Spleen (tissue), 11 donors: Measurements from ENCODE around the gene DLG1. TPM values are rescaled to one million over a fixed set of nuclear protein-coding genes. Genes with fewer than 3 reads are reported as not detected.

Source experiments
- DNase-seq: peaks from one replicate; pipeline ENCODE4 v3.0.0-alpha.2; 2020
- H3K27ac ChIP-seq, 8 donors: fragments of 200-600 bp; sonication (generic) in 7 of 8; 1 replicate in 4 of 8; 2 replicates in 4 of 8; pipeline versions ENCODE4 v1.5.0 to v1.8.0; 2016 to 2021; ENCODE audit warnings: inconsistent platforms in 4 of 8, mild to moderate bottlenecking in 4 of 8, moderate library complexity in 1 of 8
- H3K27me3 ChIP-seq, 7 donors: fragments of 200-600 bp; sonication (generic) in 6 of 7; replicated peaks in 1 of 7; 1 replicate in 4 of 7; 2 replicates in 3 of 7; pipeline versions ENCODE4 v1.5.0 to v1.8.0; 2016 to 2021; ENCODE audit warnings: inconsistent platforms in 3 of 7, mild to moderate bottlenecking in 1 of 7
- H3K36me3 ChIP-seq, 6 donors: fragments of 200-600 bp; sonication (generic) in 5 of 6; 1 replicate in 4 of 6; 2 replicates in 2 of 6; pipeline versions ENCODE4 v1.5.0 to v1.8.0; 2016 to 2021; ENCODE audit warnings: inconsistent platforms in 2 of 6
- H3K4me1 ChIP-seq, 6 donors: fragments of 200-600 bp; sonication (generic) in 5 of 6; 1 replicate in 3 of 6; 2 replicates in 3 of 6; pipeline versions ENCODE4 v1.5.0 to v1.8.0; 2016 to 2021; ENCODE audit warnings: inconsistent platforms in 3 of 6
- H3K4me3 ChIP-seq, 8 donors: fragments of 200-600 bp; sonication (generic) in 7 of 8; 1 replicate in 4 of 8; 2 replicates in 4 of 8; pipeline versions ENCODE4 v1.5.0 to v1.8.0; 2016 to 2021; ENCODE audit warnings: inconsistent platforms in 4 of 8, mild to moderate bottlenecking in 4 of 8, moderate library complexity in 2 of 8
- H3K9me3 ChIP-seq, 8 donors: fragments of 200-600 bp; sonication (generic) in 7 of 8; 1 replicate in 4 of 8; 2 replicates in 4 of 8; pipeline versions ENCODE4 v1.5.0 to v1.8.0; 2016 to 2021; ENCODE audit warnings: inconsistent platforms in 4 of 8
- POLR2A ChIP-seq, 3 donors: fragments of 450-650 bp; IDR thresholded peaks; one replicate each; pipeline ENCODE4 v1.5.1; 2017; ENCODE audit warnings: antibody characterized with exemption in 3 of 3, mild to moderate bottlenecking in 1 of 3
- POLR2AphosphoS5 ChIP-seq, 3 donors: sonication (generic); formaldehyde crosslinking; IDR thresholded peaks; one replicate each; pipeline ENCODE4 v1.5.1; 2017; ENCODE audit warnings: antibody characterized with exemption in 3 of 3
- WGBS, 5 donors: extraction: QIAGEN DNeasy Blood & Tissue Kit in 3 of 5; methylation state at CpG; one replicate each; pipeline versions ENCODE4 v1.1.5 to v1.1.7; 2013 to 2018; 5-methylcytosine and 5-hydroxymethylcytosine counted together
- intact Hi-C: fragments of 100-400 bp; cut with DNase I; formaldehyde crosslinking; loops from one replicate; pipeline ENCODE4 v1.15.0; 2023; ENCODE audit warnings: low total_unique reads
- polyA plus RNA-seq, 3 donors: library from polyadenylated mRNA; stranded (reverse); fragments of 200-250 nt; gene quantifications; one replicate each; pipeline ENCODE4 v1.2.1, GENCODE V29; 2013
- total RNA-seq, 7 donors: library from RNA; depleted of rRNA in 3 of 7; stranded (reverse); fragments of >200 nt in 3 of 7; fragmentation: NEBNext Ultra II Directional in 4 of 7; extraction: Animal tissue kit (Norgen Biotek cat#: 25700) in 4 of 7; gene quantifications; one replicate each; pipeline versions ENCODE4 v1.1.0 to v1.2.1, GENCODE V29; 2016 to 2021
- TF ChIP-seq, protein P1 (sequence below), 11 experiments: fragments of 200-600 bp in 7 of 11; fragments of 450-650 bp in 4 of 11; sonication (generic) in 4 of 11; IDR thresholded peaks in 8 of 11; conservative IDR thresholded peaks in 3 of 11; 1 replicate in 7 of 11; 2 replicates in 4 of 11; pipeline versions ENCODE4 v1.4.0 to v1.8.0; 2016 to 2021; ENCODE audit warnings: antibody characterized with exemption in 11 of 11, inconsistent platforms in 4 of 11, mild to moderate bottlenecking in 1 of 11
- donor health status: healthy with polysubstance abuse.
- donor health status: DM: no; HTN: no; CAD: no; lungs with moderate emphysema.
- donor health status: DM: no; HTN: no; CAD: no.
- donor health status: Bipolar disorder and iron deficiency.
- donor health status: healthy.
- donor health status: DM: no; HTN: no; CAD: no.
- donor health status: DM: yes; HTN: yes; CAD: no.

The DLG1 gene
- total and polyA plus RNA-seq, 10 donors = 11.0 to 92.3 (median 59.1) TPM

DNA sequence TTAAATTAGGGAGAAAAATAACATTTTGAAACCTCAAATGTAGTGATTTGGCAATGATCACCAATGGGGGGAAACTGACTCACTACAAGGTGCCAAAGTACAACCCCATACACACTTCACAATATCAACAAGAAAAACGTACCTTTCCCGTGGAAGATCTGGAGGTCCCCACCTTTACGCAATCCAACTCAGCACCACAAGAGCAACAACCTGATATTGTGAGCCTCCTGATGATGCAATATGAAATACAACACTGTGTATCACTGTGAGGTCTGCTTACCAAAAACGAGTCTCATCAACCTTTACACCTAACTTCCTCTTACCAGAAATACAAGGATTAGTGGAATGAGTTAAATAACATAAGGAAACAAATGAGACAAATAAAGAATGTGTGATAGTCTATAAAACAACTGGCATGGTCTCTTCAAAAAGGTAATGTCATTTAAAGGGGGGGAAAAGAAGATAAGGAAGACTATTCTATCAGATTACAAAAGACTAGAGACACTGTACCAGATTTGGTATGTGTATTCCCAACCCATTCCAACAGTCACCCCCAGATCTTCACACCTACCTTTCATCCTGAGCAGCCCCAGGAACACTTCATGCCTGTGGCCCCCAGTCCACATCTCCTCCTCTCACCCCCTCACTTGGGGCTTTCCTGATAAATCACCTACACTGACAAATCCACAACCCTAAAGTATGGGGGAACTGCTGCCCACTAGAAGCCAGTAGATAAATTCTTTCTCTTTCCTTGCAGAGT is 27.7 kb downstream of the DLG1 start:
- WGBS, 5 donors = 61 to 87% (median 75%) methylated on average over 4 of the region's 4 CpGs
- Histone ChIP-seq H3K36me3 (peaks cover 0 to 22% (median 0%) of the 10 kb centered on the region in 6 donors), H3K27ac (no peak overlapping the region), H3K4me1 (peaks cover 0 to 62% (median 4%) of the 10 kb centered on the region in 6 donors), H3K27me3 (no peaks in the 10 kb centered on the region), H3K9me3 (no peaks in the 10 kb centered on the region), H3K4me3 (no peak overlapping the region)
- TF ChIP-seq, protein P1, sequence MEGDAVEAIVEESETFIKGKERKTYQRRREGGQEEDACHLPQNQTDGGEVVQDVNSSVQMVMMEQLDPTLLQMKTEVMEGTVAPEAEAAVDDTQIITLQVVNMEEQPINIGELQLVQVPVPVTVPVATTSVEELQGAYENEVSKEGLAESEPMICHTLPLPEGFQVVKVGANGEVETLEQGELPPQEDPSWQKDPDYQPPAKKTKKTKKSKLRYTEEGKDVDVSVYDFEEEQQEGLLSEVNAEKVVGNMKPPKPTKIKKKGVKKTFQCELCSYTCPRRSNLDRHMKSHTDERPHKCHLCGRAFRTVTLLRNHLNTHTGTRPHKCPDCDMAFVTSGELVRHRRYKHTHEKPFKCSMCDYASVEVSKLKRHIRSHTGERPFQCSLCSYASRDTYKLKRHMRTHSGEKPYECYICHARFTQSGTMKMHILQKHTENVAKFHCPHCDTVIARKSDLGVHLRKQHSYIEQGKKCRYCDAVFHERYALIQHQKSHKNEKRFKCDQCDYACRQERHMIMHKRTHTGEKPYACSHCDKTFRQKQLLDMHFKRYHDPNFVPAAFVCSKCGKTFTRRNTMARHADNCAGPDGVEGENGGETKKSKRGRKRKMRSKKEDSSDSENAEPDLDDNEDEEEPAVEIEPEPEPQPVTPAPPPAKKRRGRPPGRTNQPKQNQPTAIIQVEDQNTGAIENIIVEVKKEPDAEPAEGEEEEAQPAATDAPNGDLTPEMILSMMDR (IDR thresholded peaks at IDR 0.05 in 8 of 11, conservative IDR thresholded peaks at IDR 0.05 in 3 of 11) = no peak
- TF ChIP-seq POLR2AphosphoS5 (IDR thresholded peaks at IDR 0.05) = no peak
- no peak for TF ChIP-seq POLR2A (IDR thresholded peaks at IDR 0.05)
- DNase-seq = no peak
- intact Hi-C loops = no loop called here

GRCh38 chr3:197269024-197269423 is 29.4 kb downstream of the DLG1 start:
- Histone ChIP-seq H3K4me1 (peaks cover 0 to 57% (median 4%) of the 10 kb centered on the region in 6 donors), H3K9me3 (no peaks in the 10 kb centered on the region), H3K4me3 (no peak overlapping the region), H3K27ac (no peak overlapping the region), H3K27me3 (no peaks in the 10 kb centered on the region), H3K36me3 (peaks cover 0 to 12% (median 0%) of the 10 kb centered on the region in 6 donors)
- DNase-seq = no peak
- intact Hi-C loops = no loop called here
- TF ChIP-seq POLR2AphosphoS5 (IDR thresholded peaks at IDR 0.05) (no peak), POLR2A (IDR thresholded peaks at IDR 0.05) (no peak)
- TF ChIP-seq, protein P1 (IDR thresholded peaks at IDR 0.05 in 8 of 11, conservative IDR thresholded peaks at IDR 0.05 in 3 of 11) = no peak
- 88 to 96% (median 94%) methylated on average over 3 of the region's 3 CpGs for WGBS, 5 donors

DNA sequence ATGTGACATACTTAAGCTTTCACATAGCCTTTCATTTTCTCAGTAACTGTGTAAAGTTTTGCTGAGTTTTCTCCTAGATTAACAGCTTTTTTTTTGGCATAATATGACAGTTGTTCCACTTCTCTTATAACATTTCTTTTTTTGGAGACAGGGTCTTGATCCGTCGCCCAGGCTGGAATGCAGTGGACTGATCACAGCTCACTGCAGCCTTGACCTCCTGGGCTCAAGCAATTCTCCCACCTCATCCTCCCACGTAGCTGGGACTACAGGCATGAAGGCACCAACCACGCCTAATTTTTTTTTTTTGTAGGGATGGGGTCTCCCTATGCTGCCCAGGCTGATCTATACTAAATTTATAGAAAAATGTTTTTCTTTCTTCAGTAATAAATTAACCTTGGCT is 30.1 kb downstream of the DLG1 start:
- TF ChIP-seq POLR2AphosphoS5 (IDR thresholded peaks at IDR 0.05) (no peak), POLR2A (IDR thresholded peaks at IDR 0.05) (no peak)
- DNase-seq = no peak
- H3K27ac ChIP-seq = no peak overlapping the region
- no peaks in the 10 kb centered on the region for H3K27me3 ChIP-seq
- peaks cover 0 to 16% (median 2%) of the 10 kb centered on the region in 6 donors for H3K36me3 ChIP-seq
- intact Hi-C loops = no loop called here
- 48 to 84% (median 77%) methylated on average over 4 of the region's 4 CpGs for WGBS, 5 donors
- no peaks in the 10 kb centered on the region for H3K9me3 ChIP-seq
- H3K4me3 ChIP-seq = no peak overlapping the region
- peaks cover 0 to 54% (median 4%) of the 10 kb centered on the region in 6 donors for H3K4me1 ChIP-seq

DNA sequence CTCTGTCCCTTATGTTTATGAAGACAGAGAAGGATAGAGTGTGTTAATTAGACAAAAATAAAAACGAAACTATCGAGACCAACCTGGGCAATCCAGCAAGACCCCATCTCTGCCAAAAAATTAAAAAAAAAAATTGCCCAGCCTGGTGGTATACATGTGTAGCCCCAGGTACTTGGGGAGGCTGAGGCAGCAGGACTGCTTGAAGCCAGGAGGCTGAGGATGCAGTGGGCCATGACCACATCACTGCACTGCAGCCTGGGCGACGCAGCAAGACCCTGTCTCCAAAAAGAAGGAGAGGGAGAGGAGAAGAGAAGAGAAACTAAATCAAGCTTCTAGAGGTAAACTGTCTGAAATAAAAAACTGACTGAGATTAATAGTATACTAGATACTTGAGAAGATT is 32.1 kb downstream of the DLG1 start:
- Histone ChIP-seq H3K4me3 (no peak overlapping the region), H3K27me3 (no peaks in the 10 kb centered on the region), H3K4me1 (peaks cover 0 to 45% (median 6%) of the 10 kb centered on the region in 6 donors), H3K27ac (no peak overlapping the region), H3K36me3 (peaks cover 0 to 20% (median 2%) of the 10 kb centered on the region in 6 donors), H3K9me3 (no peaks in the 10 kb centered on the region)
- TF ChIP-seq POLR2AphosphoS5 (IDR thresholded peaks at IDR 0.05) (no peak), POLR2A (IDR thresholded peaks at IDR 0.05) (no peak)
- TF ChIP-seq, protein P1 (IDR thresholded peaks at IDR 0.05 in 8 of 11, conservative IDR thresholded peaks at IDR 0.05 in 3 of 11) = no peak
- DNase-seq = no peak
- intact Hi-C loops = no loop called here
- 95 to 97% (median 96%) methylated on average over 4 of the region's 4 CpGs for WGBS, 5 donors
